A172 (cell line): ENCODE results near the gene TTC19. TPM values are rescaled to one million over a fixed set of nuclear protein-coding genes. Genes with fewer than 3 reads are reported as not detected.

Experiments
- total RNA-seq: library from RNA; depleted of rRNA; stranded (reverse); fragments of >200 nt; shearing (Covaris generic); gene quantifications from 2 replicates; pipeline ENCODE4 v1.2.3, GENCODE V29; 2014; rRNA removed

TTC19 gene
- total RNA-seq, 1 experiment from 2014 or later: 74.9 TPM

Other genes with a start within 250 kb of the TTC19 start
- 32.1 and 37.2 TPM in 2 replicates for gene ADORA2B, start 54.7 kb upstream of the TTC19 start, total RNA-seq
- 33.6 and 42.1 TPM in 2 replicates for gene ZSWIM7, start 120 bp upstream of the TTC19 start, total RNA-seq
- gene NCOR1, start 215.7 kb downstream of the TTC19 start, total RNA-seq: 73.1 and 95.9 TPM in 2 replicates
- gene PIGL, start 217.4 kb downstream of the TTC19 start, total RNA-seq: 16.4 and 29.3 TPM in 2 replicates